Fibroblast of the aortic adventitia (primary cell): ENCODE measurements around the gene TREX2. TPM values are rescaled to one million over a fixed set of nuclear protein-coding genes. Genes with fewer than 3 reads are reported as not detected.

ENCODE experiments used
- DNase-seq: peaks from one replicate; pipeline ENCODE4 v3.0.0-alpha.2; 2010; ENCODE audit warnings: low read depth
- H3K4me3 ChIP-seq: 2 replicates; pipeline ENCODE4 v1.5.1; 2011; ENCODE audit warnings: low read depth, mild to moderate bottlenecking, control low read depth, low read length, moderate library complexity
- CTCF ChIP-seq: IDR thresholded peaks from 2 replicates; pipeline ENCODE4 v1.5.1; 2011; ENCODE audit warnings: mild to moderate bottlenecking, low read length, control low read depth, inconsistent platforms; ENCODE audit not compliant: insufficient read depth
- total RNA-seq: library from RNA; depleted of rRNA; stranded (reverse); fragments of >200 nt; gene quantifications from 2 replicates; pipeline ENCODE4 v1.2.3, GENCODE V29; 2012; ENCODE audit warnings: low replicate concordance

Gene TREX2
- total RNA-seq, 1 donor, result 1.3 TPM

- DNase-seq, result peak; percentile 86
- peak; percentile 68 for TF ChIP-seq CTCF
- H3K4me3 ChIP-seq, result peak within 1 kb of the TSS; percentile 72
Measured at GRCh38 chrX:153470411-153471363, 24.8 kb upstream of the TREX2 start, which contains the start of gene HAUS7. TSS of gene HAUS7 (minus strand) at chrX:153470576. CDS start at chrX:153470557, 19 bp downstream.

- H3K4me3 ChIP-seq, result peak overlapping the region; percentile 72
- TF ChIP-seq CTCF, result peak; percentile 33
- peak; percentile 12 for DNase-seq
Measured at GRCh38 chrX:153469811-153470410, 24.1 kb upstream of the TREX2 start.

GRCh38 chrX:153468008-153468580 lies 22.2 kb upstream of the TREX2 start:
- TF ChIP-seq CTCF, result no peak
- DNase-seq, result no peak
- no peak overlapping the region for H3K4me3 ChIP-seq

DNA sequence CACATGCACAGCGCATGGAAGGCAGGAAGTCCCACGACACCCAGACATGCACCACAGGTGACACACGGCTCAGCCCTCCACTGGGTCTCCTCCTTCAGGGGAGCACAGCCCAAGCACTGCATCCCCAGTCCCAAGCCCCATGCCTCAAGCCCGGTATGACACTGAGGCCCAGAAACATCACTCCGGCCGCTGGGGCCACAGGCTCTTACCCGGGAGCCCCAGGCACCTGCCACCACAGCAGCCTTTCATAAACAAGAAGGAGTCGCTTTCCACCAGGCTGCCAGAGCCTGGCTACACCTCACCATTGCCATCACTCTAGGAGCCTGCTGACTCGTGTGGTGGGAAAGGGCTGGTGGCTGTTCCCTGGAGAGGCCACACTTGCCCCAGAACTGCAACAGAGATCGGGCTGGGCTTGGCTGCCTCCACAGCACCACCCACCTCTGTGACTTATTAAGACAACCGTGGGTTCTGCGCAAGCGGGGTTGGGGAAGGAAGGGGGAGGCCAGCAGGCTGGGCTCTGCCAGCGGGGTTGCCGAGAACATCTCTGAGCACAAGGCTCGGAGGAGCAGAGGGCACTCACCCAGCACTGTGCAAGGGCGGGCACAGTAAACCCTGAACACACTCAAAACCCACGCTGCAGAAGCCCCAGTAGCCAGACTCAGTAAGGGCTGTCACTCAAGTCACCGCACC lies 20.0 kb upstream of the TREX2 start:
- TF ChIP-seq CTCF, result no peak
- H3K4me3 ChIP-seq, result no peak overlapping the region
- DNase-seq, result no peak

- no peak for TF ChIP-seq CTCF
- no peak for DNase-seq
- no peak overlapping the region for H3K4me3 ChIP-seq
Measured at GRCh38 chrX:153464116-153464515, 18.3 kb upstream of the TREX2 start.

GRCh38 chrX:153463556-153463955 lies 17.7 kb upstream of the TREX2 start:
- TF ChIP-seq CTCF, result no peak
- no peak overlapping the region for H3K4me3 ChIP-seq
- no peak for DNase-seq
